ENCODE measurements around the gene INS. TPM values are rescaled to one million over a fixed set of nuclear protein-coding genes. Genes with fewer than 3 reads are reported as not detected.

INS gene
- total RNA-seq, 1 experiment from 2014 or later, result not detected

GRCh38 chr11:2174361-2174760 is 13.4 kb upstream of the INS start:
- WGBS (ENCODE audit: extremely low coverage, insufficient read length, low lambda C conversion rate), result no CpG with 5 or more reads among the region's 11 CpGs

More at GRCh38 chr11:2174361-2174760, 13.4 kb upstream of the INS start:
- no peaks in the 10 kb centered on the region for H4K20me1 ChIP-seq (ENCODE audit: control insufficient read depth, insufficient read depth, insufficient read length)
- no peak overlapping the region for H2BK15ac ChIP-seq (ENCODE audit: low read depth, low read length)
- H2AK5ac ChIP-seq (ENCODE audit: insufficient read length, low read length), result no peak overlapping the region
- no peaks in the 10 kb centered on the region for H3K79me2 ChIP-seq (ENCODE audit: insufficient read depth, low read length)
- H3K4ac ChIP-seq (ENCODE audit: low read depth, low read length), result no peak overlapping the region
- H2AFZ ChIP-seq (ENCODE audit: low read length), result no peak overlapping the region
- no peak overlapping the region for H2BK120ac ChIP-seq (ENCODE audit: low read depth, low read length, poor library complexity, severe bottlenecking)
- H3T11ph ChIP-seq (ENCODE audit: low read length), result no peak overlapping the region
- no peaks in the 10 kb centered on the region for H3K79me1 ChIP-seq (ENCODE audit: insufficient read depth, low read depth, low read length, poor library complexity, severe bottlenecking)
- H2BK20ac ChIP-seq (ENCODE audit: low read depth, low read length, poor library complexity, severe bottlenecking), result no peak overlapping the region
- no peak overlapping the region for H3K18ac ChIP-seq (ENCODE audit: insufficient read length, low read depth, low read length)
- H3K4me1 ChIP-seq (ENCODE audit: insufficient read depth, low read length), result no peaks in the 10 kb centered on the region
- H3K27me3 ChIP-seq (ENCODE audit: insufficient read depth, low read length), result no peaks in the 10 kb centered on the region; the same call in 1 of the 2 replicates
- no peaks in the 10 kb centered on the region for H3K23me2 ChIP-seq (ENCODE audit: insufficient read length, low read depth, low read length, poor library complexity, severe bottlenecking)
- H4K8ac ChIP-seq (replicated peaks; ENCODE audit: insufficient read length, low read depth, low read length), result no peak overlapping the region
- no peak overlapping the region for H3K23ac ChIP-seq (ENCODE audit: insufficient read length, low read depth, low read length)
- H3K4me3 Mint-ChIP-seq, result no peak overlapping the region
- H3K27me3 Mint-ChIP-seq (ENCODE audit: low read depth), result peaks cover 13% of the 10 kb centered on the region
- peaks cover 0 to 5% of the 10 kb centered on the region in 2 experiments; a peak in 1 of 4 replicates for H3K4me1 Mint-ChIP-seq
- TF ChIP-seq CTCF (conservative IDR thresholded peaks at IDR 0.05), result no peak
- H2BK12ac ChIP-seq (ENCODE audit: insufficient read length, low read depth, low read length), result no peak overlapping the region
- DNase-seq, result no peak
- H2BK5ac ChIP-seq (ENCODE audit: insufficient read length, low read length), result no peak overlapping the region
- no peaks in the 10 kb centered on the region for H3K36me3 Mint-ChIP-seq (ENCODE audit: insufficient read depth in 1 of 3, low read depth in 3 of 3)
- H3K4me2 ChIP-seq (ENCODE audit: insufficient read depth, insufficient read length, low read length), result no peak overlapping the region
- no peak overlapping the region for H4K91ac ChIP-seq (ENCODE audit: insufficient read length, low read depth, low read length)
- no peaks in the 10 kb centered on the region for H3K9me3 ChIP-seq (ENCODE audit: control insufficient read depth, low read depth, low read length)
- H3K27ac ChIP-seq (ENCODE audit: insufficient read length, low read depth, low read length), result no peak overlapping the region
- no peak overlapping the region for H3K14ac ChIP-seq (ENCODE audit: insufficient read depth, low read length)
- no peak overlapping the region for H3K9ac ChIP-seq (ENCODE audit: extremely low read depth, insufficient read length, low read length)
- no peak overlapping the region for H4K5ac ChIP-seq (ENCODE audit: insufficient read length, low read depth, low read length)
- H3K27ac Mint-ChIP-seq, result no peak overlapping the region
- peaks cover 0 to 2% of the 10 kb centered on the region in 2 experiments; a peak in 2 of 5 replicates for H3K9me3 Mint-ChIP-seq
- H3K56ac ChIP-seq (ENCODE audit: insufficient read length, low read depth, low read length), result no peak overlapping the region

Data from H9 (cell line).